Stimulated activated CD8-positive, alpha-beta memory T cell treated with anti-CD3 and anti-CD28 coated beads, Interleukin-15, amount 100 ng/mL, for 48 hours (primary cell): ENCODE data around the gene CIT.
"Not testable (repeated sequence)": the region's sequence is repeated elsewhere in the genome, so short reads cannot be mapped to it uniquely, and the experiment has no call there.

Source experiments
- DNase-seq, 2 donors: peaks; one replicate each; pipeline ENCODE4 v3.0.0-alpha.2; 2020; ENCODE audit warnings: low read depth in 2 of 2

CIT gene

GRCh38 chr12:119742700-119743099 lies 134.4 kb downstream of the CIT start:
- DNase-seq: no peak

DNA sequence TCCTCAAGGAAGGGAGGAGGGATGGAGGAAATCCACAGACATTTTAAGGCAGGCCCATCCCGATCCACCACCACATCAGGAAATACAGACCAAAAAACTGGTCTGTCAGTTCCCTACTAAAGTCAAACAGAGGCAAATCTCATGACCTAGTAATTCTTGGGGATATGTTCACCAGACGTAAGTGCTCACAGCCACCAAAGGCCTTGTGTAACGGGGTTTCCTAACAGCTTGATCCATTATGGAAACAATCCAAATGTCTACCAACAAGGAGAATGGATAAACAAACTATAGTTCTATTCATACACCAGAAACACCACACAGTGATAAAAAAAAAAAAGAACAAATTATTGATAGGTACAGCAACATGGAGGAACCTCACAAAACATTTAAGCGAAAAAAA lies 136.3 kb downstream of the CIT start:
- DNase-seq: no peak

DNA sequence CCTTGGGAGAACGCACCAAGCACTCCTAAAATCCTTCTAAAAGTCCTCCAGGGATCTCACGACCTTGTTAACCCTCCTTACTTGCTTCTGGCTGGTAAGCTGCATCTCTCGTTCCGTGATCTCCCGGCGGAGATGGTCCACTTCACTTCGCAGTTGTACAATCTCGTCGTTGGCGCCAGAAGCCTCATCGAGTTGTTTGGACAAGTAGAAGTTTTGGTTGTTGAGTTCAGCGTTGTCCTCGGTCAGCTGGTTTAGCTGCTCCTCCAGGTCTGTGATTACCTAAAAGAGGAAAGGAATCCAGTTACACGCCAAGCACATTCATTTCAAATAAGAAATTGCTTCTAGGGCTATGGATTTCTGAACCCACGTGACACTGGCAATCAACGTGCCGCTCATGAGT lies 142.0 kb downstream of the CIT start:
- no peak for DNase-seq

DNA sequence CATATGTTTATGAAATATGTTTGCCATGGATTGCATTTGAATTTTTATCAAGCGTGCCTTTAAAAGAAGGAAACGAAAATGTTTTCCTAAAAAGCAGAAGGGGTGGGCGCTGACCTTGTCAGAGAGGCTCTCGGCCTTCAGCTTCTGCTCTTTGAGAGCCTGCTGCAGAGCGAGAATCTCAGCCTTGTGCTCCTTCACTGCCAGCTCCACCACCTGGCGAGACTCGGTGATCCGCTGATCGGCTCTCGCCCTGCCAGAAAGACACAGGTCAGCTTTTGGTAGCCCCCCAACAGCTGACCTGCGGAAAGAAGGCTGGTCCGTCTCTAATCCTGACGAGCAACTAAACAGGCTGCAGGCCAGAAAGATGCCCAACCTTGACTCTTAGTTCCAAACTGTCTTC lies 146.7 kb downstream of the CIT start:
- DNase-seq: no peak

- no peak for DNase-seq
Observed at GRCh38 chr12:119729871-119730270, 147.2 kb downstream of the CIT start.

DNA sequence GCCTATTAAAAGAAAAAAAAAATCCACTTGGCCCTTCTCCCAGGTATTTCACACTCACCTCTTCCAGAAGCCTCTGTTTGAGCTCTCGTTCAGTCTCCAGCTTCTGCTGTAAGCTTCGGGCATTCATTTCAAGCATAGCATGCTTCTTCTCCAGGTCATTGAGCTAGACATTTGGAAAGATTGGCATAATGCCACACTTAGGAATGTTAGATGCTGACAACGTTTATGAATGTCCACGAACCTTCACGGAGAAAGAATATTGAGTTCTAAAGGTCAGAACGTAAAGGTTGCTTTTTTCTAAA lies 148.7 kb downstream of the CIT start:
- no peak for DNase-seq

DNA sequence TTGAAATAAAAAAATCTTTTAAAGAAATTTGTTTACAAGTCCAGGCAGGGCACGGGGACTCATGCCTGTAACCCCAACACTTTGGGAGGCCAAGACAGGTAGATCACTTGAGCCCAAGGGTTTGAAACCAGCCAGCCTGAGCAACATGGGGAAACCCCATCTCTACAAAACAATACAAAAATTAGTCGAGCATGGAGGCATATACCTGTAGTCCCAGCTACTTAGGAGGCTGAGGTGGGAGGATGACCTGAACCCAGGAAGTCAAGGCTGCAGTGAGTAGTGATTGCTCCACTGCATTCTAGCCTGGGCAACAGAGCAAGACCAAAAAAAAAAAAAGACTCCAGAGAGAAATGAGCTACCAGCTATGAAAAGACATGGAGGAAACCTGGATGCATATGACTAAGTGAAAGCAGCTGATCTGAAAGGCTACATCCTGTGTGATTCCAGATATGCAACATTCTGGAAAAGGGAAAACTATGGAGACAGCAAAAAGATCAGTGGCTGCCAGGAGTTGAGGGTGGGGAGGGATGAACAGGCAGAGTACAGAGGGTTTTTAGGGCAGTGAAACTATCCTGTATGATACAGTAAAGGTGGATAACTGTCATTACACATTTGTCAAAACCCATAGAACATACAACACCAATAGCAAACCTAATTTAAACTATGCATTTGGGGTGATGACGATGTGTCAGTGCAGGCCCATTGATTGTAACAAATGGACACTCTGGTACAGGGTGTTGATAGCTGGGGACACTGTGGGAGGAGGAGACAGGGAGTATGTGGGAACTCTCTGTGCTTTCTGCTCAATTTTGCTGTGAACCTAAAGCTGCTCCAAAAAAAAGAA lies 149.3 kb downstream of the CIT start:
- DNase-seq: no peak

GRCh38 chr12:119725523-119725922 lies 151.6 kb downstream of the CIT start:
- no peak for DNase-seq

GRCh38 chr12:119721306-119721705 lies 155.8 kb downstream of the CIT start:
- DNase-seq: no peak

- no peak for DNase-seq
Observed at GRCh38 chr12:119720349-119720748, 156.8 kb downstream of the CIT start.

DNA sequence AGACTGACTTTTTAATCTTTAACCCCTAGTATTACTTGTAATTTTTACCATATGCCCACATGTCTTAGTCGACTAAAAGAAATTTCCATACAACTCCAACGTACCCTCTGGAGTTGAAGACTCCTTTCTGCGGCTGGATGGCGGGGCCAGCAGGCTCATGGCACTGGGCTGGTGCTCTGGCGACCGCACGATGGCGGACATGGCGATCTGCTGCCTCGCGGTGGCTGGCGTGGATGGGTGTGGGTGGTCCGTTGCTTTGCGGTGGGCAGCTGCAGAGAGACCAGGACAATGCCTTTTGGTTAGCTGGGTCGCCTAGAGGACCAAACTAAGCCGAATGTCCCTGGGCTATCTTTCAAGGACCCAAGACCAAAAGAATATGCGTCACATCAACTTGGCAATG lies 159.0 kb downstream of the CIT start:
- no peak for DNase-seq

DNA sequence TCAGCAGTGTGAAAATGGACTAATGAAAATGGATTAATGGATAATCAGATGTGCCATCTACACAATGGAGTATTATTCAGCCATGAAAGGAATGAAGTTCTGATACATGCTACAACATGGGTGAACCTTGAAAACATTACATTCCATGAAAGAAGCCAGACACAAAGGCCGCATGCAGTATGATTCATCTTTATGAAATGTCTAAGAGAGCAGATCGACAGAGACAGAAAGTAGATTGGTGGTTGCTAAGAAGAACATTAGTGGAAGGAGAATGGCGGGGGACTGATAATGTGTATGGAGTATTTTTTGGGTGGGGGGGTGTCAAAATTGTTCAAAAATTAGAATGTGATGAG lies 161.9 kb downstream of the CIT start:
- DNase-seq: no peak

GRCh38 chr12:119714614-119715267 lies 162.4 kb downstream of the CIT start:
- DNase-seq: no peak

DNA sequence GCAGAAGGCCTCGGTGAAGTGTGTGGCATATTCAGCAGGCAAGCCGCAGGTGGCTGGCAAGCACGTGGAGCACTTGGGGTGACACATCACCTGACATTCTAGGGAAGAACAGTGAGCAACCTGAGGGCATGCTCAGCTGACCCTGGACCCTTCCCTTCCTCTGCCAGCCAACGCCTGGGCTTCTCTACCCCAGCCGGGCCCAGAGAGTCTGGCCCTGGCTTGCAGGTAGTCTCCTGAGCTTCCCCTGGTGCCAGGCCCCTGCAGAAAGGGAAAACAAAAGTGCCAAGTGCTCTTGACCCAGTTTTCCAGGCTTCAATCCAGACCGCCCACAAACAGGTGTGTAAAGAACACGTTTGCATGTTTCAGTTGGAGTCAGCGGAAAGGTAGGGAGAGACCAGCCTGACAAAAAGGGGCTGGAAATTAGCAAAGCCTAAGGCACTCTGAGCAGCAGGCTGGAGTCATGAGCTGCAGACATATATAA lies 163.5 kb downstream of the CIT start:
- no peak for DNase-seq

GRCh38 chr12:119712721-119713120 lies 164.4 kb downstream of the CIT start:
- no peak for DNase-seq

- DNase-seq: no peak
Observed at GRCh38 chr12:119711693-119712092, 165.4 kb downstream of the CIT start.

DNA sequence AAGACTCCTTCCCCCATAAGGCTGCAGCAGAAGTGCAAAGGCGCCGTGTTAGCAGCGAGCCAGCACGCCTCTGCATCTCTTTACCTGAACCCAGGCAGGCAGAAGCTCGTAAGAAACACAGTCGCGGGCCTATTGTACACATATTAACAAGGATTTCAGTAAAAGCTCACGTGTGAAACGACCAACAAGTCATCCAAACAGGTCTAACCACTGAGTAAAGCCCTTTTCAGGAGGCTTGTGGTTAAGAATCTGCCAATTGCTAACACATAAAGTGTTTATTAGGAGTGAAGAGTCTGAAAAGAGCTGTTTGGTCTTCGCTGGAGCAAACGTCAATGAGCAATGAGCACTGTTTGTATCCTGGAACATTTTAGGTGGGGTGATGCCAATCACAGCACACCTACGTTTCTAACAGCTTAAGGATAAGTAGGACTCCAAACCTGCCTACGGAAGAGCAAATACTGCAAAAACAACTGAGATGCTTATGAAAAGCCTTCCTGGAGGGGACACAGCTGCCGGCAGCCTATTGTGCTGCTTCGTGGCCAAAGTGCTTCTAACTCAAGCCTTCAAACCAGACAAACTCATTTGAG lies 166.1 kb downstream of the CIT start:
- no peak for DNase-seq

DNA sequence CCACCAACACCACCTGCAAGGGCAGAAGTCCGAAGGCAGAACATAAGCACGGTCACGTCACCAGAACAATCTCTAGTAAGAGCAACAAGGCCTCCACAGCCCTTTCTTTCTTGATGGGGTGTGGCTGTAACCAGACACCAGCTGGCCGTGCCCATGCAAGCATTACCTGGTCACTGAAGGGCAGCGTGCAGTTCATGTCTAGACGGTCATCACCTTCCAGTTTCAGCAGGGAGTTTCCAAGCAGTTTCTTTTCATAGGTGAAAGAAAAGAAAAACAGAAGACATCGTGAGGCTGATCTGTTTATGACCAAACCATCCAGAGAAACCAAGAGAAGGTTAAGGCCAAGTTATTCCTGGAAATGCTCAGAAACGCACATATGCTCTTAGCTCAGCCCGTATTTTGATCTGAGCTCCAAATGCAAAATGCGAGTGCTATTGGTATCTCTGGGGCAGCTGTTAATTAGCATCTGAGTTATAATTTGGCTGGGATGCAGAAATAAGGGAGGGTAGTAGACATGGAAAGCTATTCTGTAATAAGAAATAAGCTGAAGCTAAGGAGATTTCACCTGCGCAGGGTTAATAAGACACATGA lies 166.7 kb downstream of the CIT start:
- no peak for DNase-seq

DNA sequence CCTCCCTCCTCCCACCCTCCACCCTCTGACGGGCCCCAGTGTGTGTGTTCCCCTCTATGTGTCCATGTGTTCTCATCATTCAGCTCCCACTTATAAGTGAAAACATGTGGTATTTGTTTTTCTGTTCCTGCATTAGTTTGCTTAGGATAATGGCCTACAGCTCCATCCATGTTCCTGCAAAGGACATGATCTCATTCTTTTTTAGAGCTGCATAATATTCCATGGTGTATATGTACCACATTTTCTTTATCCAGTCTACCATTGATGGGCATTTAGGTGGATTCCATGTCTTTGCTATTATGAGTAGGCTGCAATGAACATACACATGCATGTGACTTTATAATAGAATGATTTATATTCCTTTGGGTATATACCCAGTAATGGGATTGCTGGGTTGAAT lies 170.7 kb downstream of the CIT start:
- not testable (repeated sequence) for DNase-seq

DNA sequence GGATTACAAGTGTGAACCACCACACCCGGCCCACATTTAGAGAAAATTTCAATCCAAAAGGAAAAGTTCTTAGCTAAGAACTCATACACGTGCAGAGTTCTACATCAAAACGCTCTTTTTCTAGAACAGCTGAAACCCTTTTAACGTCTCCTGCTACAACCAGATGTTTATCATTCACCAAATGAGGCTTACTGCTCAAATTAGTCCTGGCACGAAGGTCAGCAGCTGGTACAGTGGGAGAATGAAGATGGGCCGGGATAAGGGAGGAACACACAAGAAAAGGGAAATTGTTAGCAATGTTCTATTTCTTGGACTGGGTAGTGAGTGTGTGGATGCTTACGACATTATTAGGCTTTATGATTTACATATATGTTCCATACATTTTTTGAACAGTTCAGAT lies 171.9 kb downstream of the CIT start:
- DNase-seq: no peak

- DNase-seq: no peak
Observed at GRCh38 chr12:119704065-119704747, 172.9 kb downstream of the CIT start.

- DNase-seq: no peak
Observed at GRCh38 chr12:119700078-119700477, 177.0 kb downstream of the CIT start.
